HG03066 (cell line): Measurements from ENCODE around the gene MRO.

Experiments
- ATAC-seq: cut with Tn5 transposase; IDR thresholded peaks from one replicate; pipeline ENCODE4 v1.9.1; 2021; ENCODE audit warnings: low read depth; ENCODE audit not compliant: unreplicated experiment

MRO gene

GRCh38 chr18:50748243-50749229, 71.3 kb downstream of the MRO start:
- no peak for ATAC-seq

GRCh38 chr18:50747849-50748242, 72.0 kb downstream of the MRO start:
- no peak for ATAC-seq

GRCh38 chr18:50745945-50746344, 73.9 kb downstream of the MRO start:
- no peak for ATAC-seq
